ENCODE measurements around the gene FOXQ1.

GRCh38 chr6:1351381-1352008 lies 39.6 kb downstream of the FOXQ1 start:
- no peak for TF ChIP-seq CTCF (IDR thresholded peaks at IDR 0.05)
- TF ChIP-seq ZFX (IDR thresholded peaks at IDR 0.05; ENCODE audit: borderline replicate concordance) = no peak

Measured in 22Rv1 (cell line).